ENCODE measurements around the gene PCYOX1L.
"Not testable (repeated sequence)": the region's sequence is repeated elsewhere in the genome, so short reads cannot be mapped to it uniquely, and the experiment has no call there.

PCYOX1L gene

GRCh38 chr5:149388498-149389190 lies 30.8 kb downstream of the PCYOX1L start:
- no peak for DNase-seq

- no peak for DNase-seq
These were observed 32.0 kb downstream of the PCYOX1L start for GRCh38 chr5:149389552-149390495.

- DNase-seq = not testable (repeated sequence)
These were observed 33.2 kb downstream of the PCYOX1L start for GRCh38 chr5:149391076-149391475.

GRCh38 chr5:149391524-149391923 lies 33.7 kb downstream of the PCYOX1L start:
- no peak for DNase-seq

- DNase-seq = no peak
These were observed 34.9 kb downstream of the PCYOX1L start for GRCh38 chr5:149392718-149393117.

- not testable (repeated sequence) for DNase-seq
These were observed 37.1 kb downstream of the PCYOX1L start for GRCh38 chr5:149394996-149395395.

GRCh38 chr5:149397530-149397929 lies 39.7 kb downstream of the PCYOX1L start:
- no peak for DNase-seq

GRCh38 chr5:149398747-149399266 lies 41.0 kb downstream of the PCYOX1L start:
- DNase-seq = not testable (repeated sequence)

GRCh38 chr5:149399775-149400174 lies 41.9 kb downstream of the PCYOX1L start:
- no peak for DNase-seq

GRCh38 chr5:149400304-149400703 lies 42.5 kb downstream of the PCYOX1L start:
- DNase-seq = no peak

- no peak for DNase-seq
These were observed 43.2 kb downstream of the PCYOX1L start for GRCh38 chr5:149401051-149401450.

- no peak for DNase-seq
These were observed 44.4 kb downstream of the PCYOX1L start for GRCh38 chr5:149402291-149402690.

- no peak for DNase-seq
These were observed 46.3 kb downstream of the PCYOX1L start for GRCh38 chr5:149403923-149404745.

- no peak for DNase-seq
These were observed 47.1 kb downstream of the PCYOX1L start for GRCh38 chr5:149404746-149405549.

GRCh38 chr5:149405550-149406202 lies 47.8 kb downstream of the PCYOX1L start:
- no peak for DNase-seq

GRCh38 chr5:149406203-149406978 lies 48.5 kb downstream of the PCYOX1L start:
- DNase-seq = no peak

- DNase-seq = no peak
These were observed 49.1 kb downstream of the PCYOX1L start for GRCh38 chr5:149406979-149407306.

GRCh38 chr5:149407323-149408251 lies 49.7 kb downstream of the PCYOX1L start:
- no peak for DNase-seq
